GM19328 (cell line): ENCODE data around the gene KIF21A.

Source experiments
- ATAC-seq: cut with Tn5 transposase; IDR thresholded peaks from one replicate; pipeline ENCODE4 v1.9.1; 2021; ENCODE audit warnings: mild to moderate bottlenecking, moderate library complexity; ENCODE audit not compliant: unreplicated experiment

Gene KIF21A

GRCh38 chr12:39392154-39392925, 50.6 kb downstream of the KIF21A start:
- no peak for ATAC-seq

DNA sequence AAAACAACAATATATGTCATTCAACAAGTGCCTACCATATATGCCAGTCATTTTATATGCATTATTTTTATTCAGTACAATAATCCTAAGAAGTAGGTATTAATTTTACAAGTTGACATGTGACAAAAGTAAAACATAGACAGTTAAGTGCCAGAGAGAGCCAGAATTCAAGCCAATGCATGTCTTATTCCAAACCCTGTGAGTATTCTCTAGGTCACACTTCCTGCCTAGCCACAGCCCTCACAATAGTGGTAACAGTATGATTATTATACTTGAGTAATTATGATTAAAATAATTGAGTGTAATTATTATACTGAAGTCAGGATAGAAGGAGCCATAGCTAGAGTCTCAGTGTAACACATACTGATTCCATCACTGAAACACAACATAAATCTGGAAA, 52.2 kb downstream of the KIF21A start:
- no peak for ATAC-seq

DNA sequence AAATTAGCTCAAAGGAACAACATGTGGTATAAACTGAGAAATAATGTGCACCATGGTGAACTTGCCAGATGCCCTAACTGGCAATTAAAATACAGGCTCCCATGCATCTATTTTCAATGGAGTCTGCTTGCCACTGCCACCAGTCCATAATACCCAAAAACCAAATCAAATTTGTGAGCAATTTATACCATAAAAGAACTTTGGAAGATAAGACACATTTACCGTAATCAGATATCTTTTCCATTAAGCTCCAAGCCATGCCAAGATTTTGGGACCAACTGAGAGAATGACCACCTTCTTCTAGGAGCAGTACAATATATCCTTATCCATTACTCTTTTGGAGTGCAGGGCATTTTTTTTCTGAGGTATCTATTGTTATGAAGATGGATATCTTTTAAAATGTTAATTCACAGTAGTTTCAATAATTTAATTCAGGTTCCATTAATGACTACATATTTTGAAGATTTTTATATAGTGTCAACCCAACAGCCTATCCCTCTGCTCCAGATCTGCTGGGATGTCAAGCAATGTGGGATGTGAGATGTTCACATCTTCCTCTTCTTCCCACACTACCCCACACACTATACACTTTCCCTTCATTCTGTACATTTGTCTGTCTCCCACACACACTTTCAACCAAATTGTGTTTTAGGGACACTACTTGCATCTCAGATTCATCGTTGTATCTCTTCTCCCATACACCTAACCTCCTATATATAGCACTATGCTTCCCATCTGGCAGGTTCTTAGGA, 53.3 kb downstream of the KIF21A start:
- ATAC-seq = no peak

GRCh38 chr12:39386335-39386734, 56.6 kb downstream of the KIF21A start:
- ATAC-seq = no peak

DNA sequence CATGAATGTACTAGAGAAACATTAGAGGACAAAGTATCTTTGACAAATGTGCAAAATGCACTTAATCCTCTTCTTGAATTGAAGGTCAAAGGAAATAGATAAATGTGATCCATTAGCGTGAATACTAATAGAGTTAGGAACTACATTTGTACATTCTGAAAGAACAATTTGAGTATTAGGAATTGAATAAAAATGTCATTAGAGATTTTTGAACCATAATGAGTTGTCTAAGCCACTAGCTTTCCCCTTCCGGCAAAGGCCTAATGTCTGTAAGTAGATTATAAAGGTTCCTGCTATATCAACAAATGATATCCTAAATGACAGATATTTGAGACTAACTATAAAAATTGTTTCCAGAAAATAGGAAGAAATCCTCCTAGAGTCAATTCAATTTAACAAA, 59.8 kb downstream of the KIF21A start:
- no peak for ATAC-seq

DNA sequence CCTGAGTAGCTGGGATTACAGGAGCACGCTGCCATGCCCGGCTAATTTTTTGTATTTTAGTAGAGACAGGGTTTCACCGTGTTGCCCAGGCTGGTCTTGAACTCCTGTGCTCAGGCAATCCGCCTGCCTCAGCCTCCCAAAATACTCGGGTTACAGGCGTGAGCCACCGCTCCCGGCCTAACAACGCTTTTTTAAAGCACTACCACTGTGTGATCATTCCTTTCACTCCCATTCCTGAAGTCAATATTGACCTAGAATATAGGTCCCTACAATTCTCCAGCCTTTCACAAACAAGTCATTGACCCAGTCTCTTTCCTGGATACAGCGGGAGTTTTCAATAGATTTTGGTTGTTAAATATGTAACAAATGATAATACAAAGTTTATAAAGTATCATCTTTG, 62.8 kb downstream of the KIF21A start:
- ATAC-seq = no peak

- ATAC-seq = no peak
These were observed 64.6 kb downstream of the KIF21A start for GRCh38 chr12:39378341-39378740.

DNA sequence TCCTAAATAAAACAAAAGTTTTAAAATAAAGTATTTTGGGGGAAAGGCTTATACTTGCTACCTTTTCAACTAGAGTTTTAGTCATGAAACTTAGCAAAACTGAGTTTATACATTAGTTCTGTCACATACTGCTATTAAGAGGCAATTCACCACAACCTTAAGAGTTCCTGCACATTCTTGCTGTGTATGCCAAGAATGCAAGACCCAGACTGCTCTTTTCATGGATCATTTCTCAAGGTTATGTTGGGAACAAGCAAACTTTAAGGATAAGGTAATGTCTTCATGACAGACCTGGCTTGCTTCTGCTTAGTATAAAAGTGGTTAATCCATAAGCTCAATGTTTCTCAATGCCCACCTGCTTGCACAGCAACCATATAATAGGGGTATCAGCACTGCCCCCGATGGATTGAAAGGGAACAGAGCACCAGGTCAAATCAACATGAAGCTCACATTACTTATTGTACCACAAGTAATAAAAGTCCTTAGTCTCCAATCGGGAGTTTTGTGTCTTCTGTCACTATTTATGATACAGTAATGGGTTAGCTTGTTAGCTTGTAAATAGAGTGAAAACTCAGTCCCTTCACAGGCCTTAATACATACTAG, 67.6 kb downstream of the KIF21A start:
- ATAC-seq = no peak

- ATAC-seq = peak; percentile 85
These were observed 70.0 kb downstream of the KIF21A start for GRCh38 chr12:39372929-39373328.

DNA sequence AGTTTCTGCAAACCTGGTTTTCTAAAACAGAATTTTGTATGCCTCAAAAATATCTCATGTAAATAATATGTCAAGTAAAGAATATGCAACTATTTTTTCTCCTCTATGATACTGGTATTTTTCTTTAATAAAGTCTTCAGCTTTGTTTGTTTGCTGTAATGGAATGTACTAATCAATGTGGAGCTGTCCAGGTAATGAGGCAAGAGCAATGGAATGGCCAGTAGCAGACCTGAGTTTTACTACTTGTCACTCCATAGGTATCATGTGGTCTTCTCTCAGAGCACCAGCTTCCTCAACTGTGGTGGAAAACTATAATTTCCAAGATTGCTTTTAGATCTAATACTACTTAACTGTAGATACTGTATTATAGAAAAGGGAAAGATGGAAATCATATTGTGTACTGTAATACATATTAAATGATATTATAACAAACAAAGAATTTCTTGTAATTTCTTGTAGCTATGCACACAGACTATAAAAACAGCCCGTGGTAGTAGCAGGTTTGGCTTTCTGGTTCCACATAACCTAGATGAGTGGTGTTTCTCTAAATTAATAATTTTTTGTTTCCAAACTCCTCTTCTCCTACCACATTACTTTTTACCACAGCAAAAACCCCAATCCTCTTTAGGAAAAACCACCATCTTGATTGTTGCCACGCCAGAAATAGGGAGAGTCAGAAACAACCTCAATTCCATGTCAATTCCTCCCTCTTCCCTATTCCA, 70.6 kb downstream of the KIF21A start:
- ATAC-seq = no peak

DNA sequence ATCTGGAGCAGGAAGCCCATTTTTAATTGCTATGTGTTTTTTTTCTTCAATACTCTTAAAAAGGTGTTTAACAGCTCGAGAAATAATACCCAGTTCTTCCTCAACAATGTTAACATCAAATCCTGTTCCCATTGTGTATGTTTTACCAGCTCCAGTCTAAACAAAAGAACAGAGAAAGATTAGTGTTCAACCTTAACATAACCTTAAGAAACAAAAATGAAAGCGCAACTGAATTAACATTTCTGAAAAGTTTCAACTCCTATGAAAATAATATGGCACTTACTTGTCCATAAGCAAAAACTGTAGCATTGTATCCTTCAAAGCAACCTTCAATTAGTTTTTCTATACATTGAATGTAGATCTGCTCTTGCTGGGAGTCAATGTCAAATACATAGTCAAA, 73.2 kb downstream of the KIF21A start:
- ATAC-seq = no peak

DNA sequence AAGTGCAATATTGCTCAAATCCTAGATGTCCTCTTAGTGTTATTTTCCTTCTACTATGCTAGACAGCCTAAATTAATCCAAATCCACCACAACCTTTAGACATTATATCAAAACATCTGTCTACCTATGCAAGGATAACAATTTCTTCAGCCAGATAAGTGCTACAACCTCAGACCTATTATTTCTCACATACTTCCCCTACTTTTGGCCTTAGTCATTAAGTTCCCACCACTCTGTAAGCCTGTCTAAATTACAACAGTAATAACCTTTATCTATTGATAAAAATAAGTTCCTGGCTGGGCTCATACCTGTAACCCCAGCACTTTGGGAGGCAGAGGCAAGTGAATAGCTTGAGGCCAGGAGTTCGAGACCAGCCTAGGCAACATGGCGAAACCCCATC, 74.0 kb downstream of the KIF21A start:
- ATAC-seq = no peak

GRCh38 chr12:39368096-39368495, 74.8 kb downstream of the KIF21A start:
- ATAC-seq = no peak

DNA sequence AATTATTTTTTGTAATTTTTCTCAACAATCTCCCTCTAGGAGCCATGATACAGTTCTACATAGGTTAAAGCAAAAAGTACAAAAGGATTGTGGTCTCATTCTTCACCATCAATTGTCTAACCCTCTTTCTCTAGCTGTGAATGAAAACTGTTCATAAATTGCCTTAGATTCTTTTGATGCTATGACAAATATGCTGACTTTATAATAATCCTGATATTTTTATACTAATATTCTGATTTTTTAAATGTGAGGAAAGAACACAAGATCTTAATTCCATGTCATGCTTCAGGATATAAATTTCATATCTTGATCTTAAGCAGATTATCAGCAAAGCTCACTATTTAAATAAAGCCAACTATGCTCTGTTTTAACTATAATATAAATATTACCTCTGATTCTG, 75.4 kb downstream of the KIF21A start:
- ATAC-seq = no peak

DNA sequence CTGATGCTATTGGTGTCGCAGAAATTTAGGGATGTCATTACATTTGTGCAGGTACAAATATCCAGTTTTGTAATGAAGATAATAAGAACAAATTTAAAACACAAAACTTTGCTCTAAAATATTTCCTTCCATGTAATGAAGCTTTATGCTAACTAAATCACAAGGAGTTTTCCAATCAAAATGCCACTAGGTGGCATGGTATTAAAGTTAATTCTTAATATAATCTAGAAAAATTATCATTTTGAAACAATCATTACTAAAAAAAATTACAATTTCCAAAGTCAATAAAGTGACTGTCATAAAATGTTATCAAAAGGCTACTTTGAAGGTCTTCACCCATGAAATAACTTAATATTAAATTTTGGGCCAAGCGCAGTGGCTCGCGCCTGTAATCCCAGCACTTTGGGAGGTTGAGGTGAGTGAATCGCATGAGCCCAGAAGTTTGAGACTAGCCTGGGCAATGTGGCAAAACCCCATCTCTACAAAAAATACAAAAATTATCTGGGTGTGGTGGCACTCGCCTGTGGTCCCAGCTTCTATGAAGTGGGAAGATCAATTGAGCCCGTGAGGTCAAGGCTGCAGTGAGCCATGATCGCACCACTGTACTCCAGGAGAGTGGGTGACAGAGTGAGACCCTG, 77.4 kb downstream of the KIF21A start:
- no peak for ATAC-seq

GRCh38 chr12:39364196-39364595, 78.7 kb downstream of the KIF21A start:
- ATAC-seq = no peak

DNA sequence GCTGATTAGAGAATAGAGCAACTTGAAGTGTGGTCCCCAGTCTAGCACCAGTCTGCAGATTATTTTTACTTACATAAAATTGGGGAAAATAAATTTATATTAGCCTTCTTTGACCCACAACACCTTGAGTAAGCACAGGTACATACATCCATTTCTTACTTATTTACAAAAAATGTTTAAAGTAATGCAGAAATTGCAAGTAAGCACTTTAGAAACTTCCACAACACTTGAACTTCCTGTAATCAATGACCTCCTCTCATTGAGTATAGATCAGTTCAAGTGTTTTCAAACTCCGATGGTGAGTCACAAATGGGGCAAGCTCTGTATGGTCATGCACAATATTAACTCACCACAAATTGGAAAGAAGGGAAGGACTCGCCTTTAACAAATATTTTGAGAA, 83.3 kb downstream of the KIF21A start:
- ATAC-seq = no peak

- ATAC-seq = no peak
These were observed 85.9 kb downstream of the KIF21A start for GRCh38 chr12:39357041-39357440.

DNA sequence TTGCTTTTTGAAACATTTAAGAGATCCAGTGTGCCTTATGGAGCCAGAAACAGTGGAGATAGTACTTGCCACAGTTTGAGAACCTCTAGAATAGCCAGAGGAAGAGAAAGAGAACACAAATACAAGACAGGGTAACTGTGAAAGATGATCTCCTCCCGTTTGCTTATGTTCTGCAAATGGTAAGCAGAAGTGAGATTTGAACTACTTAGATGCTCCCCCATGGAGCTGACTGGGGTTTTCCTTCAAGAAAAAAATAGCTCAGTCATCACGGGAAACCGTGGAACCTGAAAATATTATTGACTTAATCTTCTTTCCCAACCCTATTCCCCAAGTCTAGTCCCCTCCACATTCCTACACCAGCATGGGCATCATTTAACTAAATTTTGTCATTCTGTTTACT, 87.1 kb downstream of the KIF21A start:
- ATAC-seq = no peak

GRCh38 chr12:39354955-39355354, 88.0 kb downstream of the KIF21A start:
- ATAC-seq = no peak

DNA sequence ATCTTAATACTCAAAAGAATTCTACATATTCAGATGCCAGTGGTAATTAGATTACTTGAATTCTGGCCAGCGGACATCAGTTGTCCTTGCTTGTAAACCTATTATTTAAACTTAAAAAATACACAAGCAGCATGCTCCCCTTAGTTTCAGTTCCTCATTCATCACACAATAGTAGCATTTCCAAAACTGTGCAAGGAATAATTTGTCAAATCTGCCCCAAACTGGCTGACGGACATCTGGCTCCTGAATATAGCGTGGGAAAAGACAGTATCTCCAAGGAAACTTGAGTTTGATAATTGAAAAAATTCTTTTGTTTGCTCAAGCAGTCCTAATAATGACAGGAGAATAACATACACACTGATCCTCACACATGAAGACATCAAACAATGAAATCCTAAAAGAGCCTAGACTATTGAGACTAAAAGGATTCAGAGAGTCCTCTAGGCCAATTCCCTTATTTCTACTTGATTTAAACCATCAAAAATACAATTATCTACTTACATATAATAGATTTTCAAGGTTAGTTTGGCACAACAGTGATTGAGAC, 90.4 kb downstream of the KIF21A start:
- ATAC-seq = no peak
